HCT116 (cell line): ENCODE results near the gene GALNS.
A peak's percentile ranks its signal among the peaks of the same experiment; 100 is the strongest.

Source experiments
- EGR1 ChIP-seq: IDR thresholded peaks from 2 replicates; pipeline ENCODE4 v1.6.1; 2012; ENCODE audit warnings: low read depth
- ELF1 ChIP-seq: IDR thresholded peaks from 2 replicates; pipeline ENCODE4 v1.6.1; 2012; ENCODE audit warnings: low read depth, borderline replicate concordance
- EZH2 ChIP-seq: fragments of 200-600 bp; sonication (generic); IDR thresholded peaks from 2 replicates; pipeline ENCODE4 v1.6.1; 2017; ENCODE audit warnings: antibody characterized with exemption, mixed run types
- EZH2phosphoT487 ChIP-seq: fragments of 200-600 bp; IDR thresholded peaks from 2 replicates; pipeline ENCODE4 v1.6.1; 2018; ENCODE audit warnings: antibody characterized with exemption, borderline replicate concordance
- POLR2A ChIP-seq: IDR thresholded peaks from 2 replicates; pipeline ENCODE4 v1.7.0; 2011; ENCODE audit warnings: borderline replicate concordance; ENCODE audit not compliant: insufficient read depth, insufficient read length; ENCODE audit errors: extremely low read depth
- POLR2AphosphoS5 ChIP-seq: IDR thresholded peaks from 2 replicates; pipeline ENCODE4 v1.6.1; 2011; ENCODE audit warnings: mild to moderate bottlenecking, low read depth, low read length, moderate library complexity
- YY1 ChIP-seq: IDR thresholded peaks from 2 replicates; pipeline ENCODE4 v1.6.1; 2011; ENCODE audit warnings: low read length, low read depth, moderate library complexity, mild to moderate bottlenecking; ENCODE audit not compliant: insufficient replicate concordance; ENCODE audit errors: extremely low read depth
- ZFX ChIP-seq: fragments of 450-650 bp; IDR thresholded peaks from 2 replicates; pipeline ENCODE4 v1.6.1; 2017
- ZNF274 ChIP-seq: fragments of 200-500 bp; sonication (Bioruptor generic); IDR thresholded peaks from 2 replicates; pipeline ENCODE4 v1.6.1; 2014; ENCODE audit warnings: mild to moderate bottlenecking, low read depth, low read length, inconsistent platforms
- TF ChIP-seq, protein P1 (sequence below), 3 experiments: fragments of 200-600 bp in 1 of 3; sonication (generic) in 1 of 3; IDR thresholded peaks in 2 of 3; conservative IDR thresholded peaks in 1 of 3; 2 replicates each; pipeline ENCODE4 v1.5.1; 2012 to 2017; ENCODE audit warnings: low read depth in 2 of 3, low read length in 2 of 3, antibody characterized with exemption in 1 of 3, borderline replicate concordance in 1 of 3, control low read depth in 1 of 3, mild to moderate bottlenecking in 1 of 3, mixed read lengths in 1 of 3, mixed run types in 1 of 3, moderate library complexity in 1 of 3; ENCODE audit not compliant: insufficient read depth in 1 of 3

DNA sequence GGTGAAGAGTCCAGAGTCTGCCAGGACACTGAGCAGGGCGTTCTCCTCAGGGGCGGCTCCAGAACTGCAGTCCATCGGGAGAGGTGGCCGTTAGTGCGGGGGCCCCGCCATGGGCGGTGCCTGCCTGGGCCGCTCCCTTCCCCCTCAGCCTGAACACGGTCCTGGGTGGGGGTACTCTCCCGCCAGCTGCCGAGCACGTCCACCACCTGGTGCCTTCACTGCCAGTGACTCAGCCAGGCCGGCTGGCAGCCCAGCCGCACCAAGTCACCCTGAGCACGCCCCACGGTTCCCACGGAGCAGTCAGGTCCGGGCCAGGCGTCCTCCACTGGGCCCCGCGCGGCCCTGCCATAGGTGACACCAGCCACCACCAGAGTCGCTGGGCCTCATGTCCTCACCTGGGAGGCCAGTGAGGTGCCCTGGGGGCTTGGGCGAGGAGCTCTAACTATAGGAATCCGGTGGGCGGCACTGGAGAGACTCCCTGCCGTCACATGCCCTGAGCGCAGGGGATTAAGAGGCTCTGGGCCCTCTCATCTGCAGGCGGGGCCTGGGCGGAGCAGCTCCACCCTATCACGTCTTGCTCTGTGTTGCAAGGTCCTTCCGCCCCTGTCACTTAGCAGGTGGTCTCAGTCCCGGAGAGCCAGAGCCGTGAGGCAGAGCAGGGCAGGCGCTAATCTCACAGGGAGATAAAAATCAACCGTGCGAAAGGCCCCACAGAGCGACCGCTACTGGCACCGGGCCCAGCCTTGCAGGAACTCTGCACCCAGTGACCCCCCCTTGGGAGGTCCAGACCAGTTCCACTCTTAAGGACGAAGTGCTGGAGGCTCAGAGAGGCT is 86.1 kb downstream of the GALNS start:
- no peak for TF ChIP-seq EZH2phosphoT487
- TF ChIP-seq, protein P1, sequence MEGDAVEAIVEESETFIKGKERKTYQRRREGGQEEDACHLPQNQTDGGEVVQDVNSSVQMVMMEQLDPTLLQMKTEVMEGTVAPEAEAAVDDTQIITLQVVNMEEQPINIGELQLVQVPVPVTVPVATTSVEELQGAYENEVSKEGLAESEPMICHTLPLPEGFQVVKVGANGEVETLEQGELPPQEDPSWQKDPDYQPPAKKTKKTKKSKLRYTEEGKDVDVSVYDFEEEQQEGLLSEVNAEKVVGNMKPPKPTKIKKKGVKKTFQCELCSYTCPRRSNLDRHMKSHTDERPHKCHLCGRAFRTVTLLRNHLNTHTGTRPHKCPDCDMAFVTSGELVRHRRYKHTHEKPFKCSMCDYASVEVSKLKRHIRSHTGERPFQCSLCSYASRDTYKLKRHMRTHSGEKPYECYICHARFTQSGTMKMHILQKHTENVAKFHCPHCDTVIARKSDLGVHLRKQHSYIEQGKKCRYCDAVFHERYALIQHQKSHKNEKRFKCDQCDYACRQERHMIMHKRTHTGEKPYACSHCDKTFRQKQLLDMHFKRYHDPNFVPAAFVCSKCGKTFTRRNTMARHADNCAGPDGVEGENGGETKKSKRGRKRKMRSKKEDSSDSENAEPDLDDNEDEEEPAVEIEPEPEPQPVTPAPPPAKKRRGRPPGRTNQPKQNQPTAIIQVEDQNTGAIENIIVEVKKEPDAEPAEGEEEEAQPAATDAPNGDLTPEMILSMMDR (IDR thresholded peaks at IDR 0.05 in 2 of 3, conservative IDR thresholded peaks at IDR 0.05 in 1 of 3; ENCODE audit: borderline replicate concordance in 1 of 3, insufficient read depth in 1 of 3, low read depth in 2 of 3, low read length in 2 of 3) = no peak
- no peak for TF ChIP-seq POLR2A
- TF ChIP-seq POLR2AphosphoS5 = peak; percentile 62; the same call in 1 of the 2 replicates
- no peak for TF ChIP-seq EGR1
- no peak for TF ChIP-seq EZH2
- no peak for TF ChIP-seq ZNF274
- no peak for TF ChIP-seq YY1
- TF ChIP-seq ZFX = no peak
- TF ChIP-seq ELF1 = no peak
